Endometrium (tissue), 2 donors: Measurements from ENCODE around the gene DENND1B.
"Not testable (repeated sequence)": the region's sequence is repeated elsewhere in the genome, so short reads cannot be mapped to it uniquely, and the experiment has no call there.

Source experiments
- FAIRE-seq: peaks from 2 replicates; lab custom pipeline; 2012; peaks lifted over from hg19 to GRCh38; lab: Jason Lieb, UNC
- donor health status: control.
- donor health status: control.

The DENND1B gene

GRCh38 chr1:197553281-197553680 lies 222.0 kb downstream of the DENND1B start:
- FAIRE-seq, result no peak

GRCh38 chr1:197546989-197547388 lies 228.3 kb downstream of the DENND1B start:
- no peak for FAIRE-seq

GRCh38 chr1:197544553-197544952 lies 230.7 kb downstream of the DENND1B start:
- no peak for FAIRE-seq

GRCh38 chr1:197544130-197544529 lies 231.2 kb downstream of the DENND1B start:
- no peak for FAIRE-seq

- no peak for FAIRE-seq
These were observed 233.9 kb downstream of the DENND1B start for GRCh38 chr1:197541411-197541810.

- FAIRE-seq, result peak; percentile 95
These were observed 248.4 kb downstream of the DENND1B start for GRCh38 chr1:197526736-197527371.

GRCh38 chr1:197521118-197521739 lies 254.1 kb downstream of the DENND1B start:
- FAIRE-seq, result no peak

GRCh38 chr1:197519741-197520334 lies 255.4 kb downstream of the DENND1B start:
- no peak for FAIRE-seq

GRCh38 chr1:197515421-197515820 lies 259.9 kb downstream of the DENND1B start:
- no peak for FAIRE-seq

- FAIRE-seq, result no peak
These were observed 264.4 kb downstream of the DENND1B start for GRCh38 chr1:197510691-197511378.

- no peak for FAIRE-seq
These were observed 278.6 kb downstream of the DENND1B start for GRCh38 chr1:197496722-197497121.

- not testable (repeated sequence) for FAIRE-seq
These were observed 283.8 kb downstream of the DENND1B start for GRCh38 chr1:197491505-197491904.

GRCh38 chr1:197486946-197487345 lies 288.3 kb downstream of the DENND1B start:
- FAIRE-seq, result no peak

- no peak for FAIRE-seq
These were observed 289.5 kb downstream of the DENND1B start for GRCh38 chr1:197485790-197486189.

GRCh38 chr1:197481101-197481500 lies 294.2 kb downstream of the DENND1B start:
- FAIRE-seq, result no peak

- no peak for FAIRE-seq
These were observed 294.8 kb downstream of the DENND1B start for GRCh38 chr1:197480446-197480845.

GRCh38 chr1:197472141-197472540 lies 303.1 kb downstream of the DENND1B start:
- FAIRE-seq, result no peak

GRCh38 chr1:197471248-197471985 lies 303.9 kb downstream of the DENND1B start:
- no peak for FAIRE-seq

GRCh38 chr1:197470330-197470729 lies 304.9 kb downstream of the DENND1B start:
- no peak for FAIRE-seq

GRCh38 chr1:197469620-197470210 lies 305.6 kb downstream of the DENND1B start:
- no peak for FAIRE-seq

- no peak for FAIRE-seq
These were observed 306.6 kb downstream of the DENND1B start for GRCh38 chr1:197468543-197469175.
